Measurements from ENCODE around the gene TCF25. TPM values are rescaled to one million over a fixed set of nuclear protein-coding genes. Genes with fewer than 3 reads are reported as not detected.

Gene TCF25
- polyA plus RNA-seq, 1 donor (not counting 4 experiments of a cell fraction or from before 2014, with no cell fraction given), result 103 TPM

- no peak overlapping the region for H3K4me3 ChIP-seq (ENCODE audit: control insufficient read depth in 2 of 3, extremely low read depth in 1 of 3, insufficient read depth in 2 of 3, low read depth in 1 of 3, low read length in 3 of 3)
- TF ChIP-seq CTCF (optimal IDR thresholded peaks at IDR 0.05 in 1 of 3, IDR thresholded peaks at IDR 0.05 in 1 of 3, conservative IDR thresholded peaks at IDR 0.05 in 1 of 3; ENCODE audit: extremely low read depth in 1 of 3, insufficient read depth in 2 of 3, low read length in 3 of 3) (peak; percentile 89 to 96 (median 90)), EZH2 (IDR thresholded peaks at IDR 0.05; ENCODE audit: low read length) (no peak)
- H3K27ac ChIP-seq (ENCODE audit: control insufficient read depth, insufficient read depth, low read length), result no peak overlapping the region
- dilution Hi-C loops (cut with MboI; ENCODE audit: extremely low pct_ligation_motif_present, low sequenced_read_pairs), result no loop called here
- H3K27me3 ChIP-seq (ENCODE audit: control insufficient read depth, extremely low read depth, insufficient read depth, low read length), result no peaks in the 10 kb centered on the region
- H3K4me1 ChIP-seq (ENCODE audit: control insufficient read depth, extremely low read depth, insufficient read depth, low read length), result peaks cover 4% of the 10 kb centered on the region
- no peak overlapping the region for H2AFZ ChIP-seq (ENCODE audit: control insufficient read depth, low read length)
- H3K9ac ChIP-seq (ENCODE audit: control insufficient read depth, extremely low read depth, insufficient read depth, low read length), result no peak overlapping the region
- peak; percentile 57 for FAIRE-seq
- no peaks in the 10 kb centered on the region for H3K79me2 ChIP-seq (ENCODE audit: control insufficient read depth, insufficient read depth, low read length)
- no peak for DNase-seq (ENCODE audit: low read depth, low spot score)
- H3K36me3 ChIP-seq (ENCODE audit: control insufficient read depth in 2 of 2, extremely low read depth in 1 of 2, insufficient read depth in 2 of 2, low read length in 2 of 2), result peaks cover 29 to 43% of the 10 kb centered on the region in 2 experiments
- no peaks in the 10 kb centered on the region for H3K9me1 ChIP-seq (ENCODE audit: control insufficient read depth, extremely low read depth, insufficient read depth, low read length)
- no peaks in the 10 kb centered on the region for H3K9me3 ChIP-seq (ENCODE audit: control insufficient read depth, low read depth, low read length)
- no peak overlapping the region for H3K4me2 ChIP-seq (ENCODE audit: control insufficient read depth, extremely low read depth, insufficient read depth, low read depth, low read length)
- peaks cover 8% of the 10 kb centered on the region for H4K20me1 ChIP-seq (ENCODE audit: control insufficient read depth, extremely low read depth, insufficient read depth, low read length)
These were observed 36.7 kb downstream of the TCF25 start for GRCh38 chr16:89909777-89910716.

GRCh38 chr16:89910717-89911354, 37.4 kb downstream of the TCF25 start:
- no peaks in the 10 kb centered on the region for H3K9me3 ChIP-seq (ENCODE audit: control insufficient read depth, low read depth, low read length)

More at GRCh38 chr16:89910717-89911354, 37.4 kb downstream of the TCF25 start:
- peaks cover 4% of the 10 kb centered on the region for H3K4me1 ChIP-seq (ENCODE audit: control insufficient read depth, extremely low read depth, insufficient read depth, low read length)
- peaks cover 22 to 36% of the 10 kb centered on the region in 2 experiments for H3K36me3 ChIP-seq (ENCODE audit: control insufficient read depth in 2 of 2, extremely low read depth in 1 of 2, insufficient read depth in 2 of 2, low read length in 2 of 2)
- no peak overlapping the region for H2AFZ ChIP-seq (ENCODE audit: control insufficient read depth, low read length)
- no peak overlapping the region for H3K4me2 ChIP-seq (ENCODE audit: control insufficient read depth, extremely low read depth, insufficient read depth, low read depth, low read length)
- H3K4me3 ChIP-seq (ENCODE audit: control insufficient read depth in 2 of 3, extremely low read depth in 1 of 3, insufficient read depth in 2 of 3, low read depth in 1 of 3, low read length in 3 of 3), result no peak overlapping the region
- no peak overlapping the region for H3K9ac ChIP-seq (ENCODE audit: control insufficient read depth, extremely low read depth, insufficient read depth, low read length)
- H3K79me2 ChIP-seq (ENCODE audit: control insufficient read depth, insufficient read depth, low read length), result no peaks in the 10 kb centered on the region
- H4K20me1 ChIP-seq (ENCODE audit: control insufficient read depth, extremely low read depth, insufficient read depth, low read length), result peaks cover 4% of the 10 kb centered on the region
- TF ChIP-seq EZH2 (IDR thresholded peaks at IDR 0.05; ENCODE audit: low read length), result no peak
- TF ChIP-seq CTCF (optimal IDR thresholded peaks at IDR 0.05 in 1 of 3, IDR thresholded peaks at IDR 0.05 in 1 of 3, conservative IDR thresholded peaks at IDR 0.05 in 1 of 3; ENCODE audit: extremely low read depth in 1 of 3, insufficient read depth in 2 of 3, low read length in 3 of 3), result no peak
- no peaks in the 10 kb centered on the region for H3K27me3 ChIP-seq (ENCODE audit: control insufficient read depth, extremely low read depth, insufficient read depth, low read length)
- DNase-seq (ENCODE audit: low read depth, low spot score) (no peak), FAIRE-seq (no peak)
- dilution Hi-C loops (cut with MboI; ENCODE audit: extremely low pct_ligation_motif_present, low sequenced_read_pairs), result no loop called here
- H3K27ac ChIP-seq (ENCODE audit: control insufficient read depth, insufficient read depth, low read length), result no peak overlapping the region
- H3K9me1 ChIP-seq (ENCODE audit: control insufficient read depth, extremely low read depth, insufficient read depth, low read length), result no peaks in the 10 kb centered on the region
